Activated CD8-positive, alpha-beta T cell treated with anti-CD3 and anti-CD28 coated beads, Interleukin-2, amount 10 ng/mL, durations not matched to agents 7 days and 5 days (primary cell): ENCODE data around the gene ENTPD6. TPM values are rescaled to one million over a fixed set of nuclear protein-coding genes. Genes with fewer than 3 reads are reported as not detected.
"Not testable (repeated sequence)": the region's sequence is repeated elsewhere in the genome, so short reads cannot be mapped to it uniquely, and the experiment has no call there.

ENCODE experiments used
- ATAC-seq: fragments of 150-1000 bp; cut with Tn5 transposase; one replicate; pipeline ENCODE4 v1.10.0; 2021; ENCODE audit warnings: moderate library complexity
- CTCF ChIA-PET: fragments of 350-600 bp; sonication (Branson Sonifier 250); formaldehyde crosslinking; loops from one replicate; lab custom pipeline; 2021; ENCODE audit warnings: antibody characterized with exemption; lab: Charles Lee
- POLR2A ChIA-PET: fragments of 350-600 bp; sonication (Branson Sonifier 250); formaldehyde crosslinking; loops from one replicate; lab custom pipeline; 2021; ENCODE audit warnings: antibody characterized with exemption; lab: Charles Lee
- DNase-seq: peaks from one replicate; pipeline ENCODE4 v3.0.0-alpha.2; 2020
- H3K27ac Mint-ChIP-seq: one replicate; pipeline ENCODE4 v1.8.0; 2021; ENCODE audit warnings: mild to moderate bottlenecking, mixed read lengths
- H3K27me3 Mint-ChIP-seq: one replicate; pipeline ENCODE4 v1.8.0; 2021; ENCODE audit warnings: low read depth, mixed read lengths
- H3K36me3 Mint-ChIP-seq: one replicate; pipeline ENCODE4 v1.8.0; 2021; ENCODE audit warnings: low read depth, mixed read lengths
- H3K4me1 Mint-ChIP-seq: one replicate; pipeline ENCODE4 v1.8.0; 2021; ENCODE audit warnings: low read depth, mixed read lengths
- H3K4me3 Mint-ChIP-seq: one replicate; pipeline ENCODE4 v1.8.0; 2021; ENCODE audit warnings: mild to moderate bottlenecking, mixed read lengths
- H3K9me3 Mint-ChIP-seq: one replicate; pipeline ENCODE4 v1.8.0; 2022; ENCODE audit warnings: mixed read lengths; ENCODE audit not compliant: insufficient read depth
- total RNA-seq, 2 experiments: library from RNA; stranded (reverse); gene quantifications; one replicate each; pipeline ENCODE4 v1.2.3, GENCODE V29; 2021

The ENTPD6 gene
- total RNA-seq, 2 experiments from 2014 or later: 31.9 TPM

DNA sequence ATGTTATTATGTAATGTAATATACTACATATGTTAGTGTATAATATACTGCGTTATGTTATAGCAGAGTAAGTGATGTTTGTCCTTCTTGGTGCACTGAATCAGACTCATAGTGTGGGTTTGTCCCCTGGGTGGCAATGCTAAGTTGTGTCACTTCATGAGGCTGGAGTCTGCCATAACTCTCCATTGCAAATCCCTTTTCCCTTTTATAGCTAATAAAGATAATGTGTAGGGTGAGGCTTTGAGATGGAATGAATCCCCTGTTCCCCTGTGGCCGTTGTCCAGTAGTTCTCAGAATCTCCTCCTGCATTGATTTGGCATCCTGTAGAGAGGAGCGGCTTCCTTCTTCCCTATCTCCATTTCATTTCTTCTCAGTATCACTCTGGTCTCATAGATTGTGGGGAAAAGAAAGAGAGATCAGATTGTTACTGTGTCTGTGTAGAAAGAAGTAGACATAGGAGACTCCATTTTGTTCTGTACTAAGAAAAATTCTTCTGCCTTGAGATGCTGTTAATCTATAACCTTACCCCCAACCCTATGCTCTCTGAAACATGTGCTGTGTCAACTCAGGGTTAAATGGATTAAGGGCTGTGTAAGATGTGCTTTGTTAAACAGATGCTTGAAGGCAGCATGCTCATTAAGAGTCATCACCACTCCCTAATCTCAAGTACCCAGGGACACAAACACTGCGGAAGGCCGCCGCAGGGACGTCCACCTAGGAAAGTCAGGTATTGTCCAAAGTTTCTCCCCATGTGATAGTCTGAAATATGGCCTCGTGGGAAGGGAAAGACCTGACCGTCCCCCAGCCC lies 45.5 kb downstream of the ENTPD6 start:
- H3K36me3 Mint-ChIP-seq, CTCF ChIA-PET, H3K9me3 Mint-ChIP-seq, H3K27ac Mint-ChIP-seq, H3K4me3 Mint-ChIP-seq, DNase-seq, POLR2A ChIA-PET, ATAC-seq: not testable (repeated sequence)
- H3K27me3 Mint-ChIP-seq: peaks cover 14% of the 10 kb centered on the region
- H3K4me1 Mint-ChIP-seq: peaks cover 29% of the 10 kb centered on the region

DNA sequence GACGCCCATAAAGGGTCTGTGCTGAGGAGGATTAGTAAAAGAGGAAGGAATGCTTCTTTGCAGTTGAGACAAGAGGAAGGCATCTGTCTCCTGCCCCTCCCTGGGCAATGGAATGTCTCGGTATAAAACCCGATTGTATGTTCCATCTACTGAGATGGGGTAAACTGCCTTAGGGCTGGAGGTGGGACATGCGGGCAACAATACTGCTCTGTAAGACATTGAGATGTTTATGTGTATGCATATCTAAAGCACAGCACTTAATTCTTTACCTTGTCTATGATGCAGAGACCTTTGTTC lies 46.1 kb downstream of the ENTPD6 start:
- H3K9me3 Mint-ChIP-seq, POLR2A ChIA-PET, H3K4me3 Mint-ChIP-seq, CTCF ChIA-PET, H3K27ac Mint-ChIP-seq, ATAC-seq, H3K36me3 Mint-ChIP-seq, DNase-seq: not testable (repeated sequence)
- Mint-ChIP-seq H3K4me1 (peaks cover 30% of the 10 kb centered on the region), H3K27me3 (peaks cover 19% of the 10 kb centered on the region)

DNA sequence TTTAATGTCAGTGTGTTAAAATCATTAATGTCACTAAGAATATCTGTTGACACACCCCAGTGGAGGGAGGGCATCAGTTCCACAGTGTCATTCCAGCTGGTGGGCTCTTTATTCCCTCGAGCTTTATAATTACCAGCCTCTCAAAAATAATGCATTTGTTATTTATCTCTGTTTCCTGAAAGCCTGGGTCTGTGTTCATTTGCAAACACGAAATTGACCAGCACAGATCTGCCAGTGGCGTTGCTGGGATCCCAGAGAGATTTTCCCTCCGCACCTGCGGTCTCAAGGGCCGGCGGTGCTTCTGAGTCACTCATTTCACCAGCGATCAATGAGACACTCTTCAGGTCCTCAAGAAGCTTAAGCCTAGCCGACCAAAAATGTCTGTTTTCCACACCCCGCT lies 46.7 kb downstream of the ENTPD6 start:
- Mint-ChIP-seq H3K36me3 (peaks cover 2% of the 10 kb centered on the region), H3K27ac (no peak overlapping the region), H3K9me3 (no peaks in the 10 kb centered on the region), H3K4me3 (no peak overlapping the region), H3K4me1 (peaks cover 36% of the 10 kb centered on the region), H3K27me3 (peaks cover 25% of the 10 kb centered on the region)
- CTCF ChIA-PET: no interaction called here
- ATAC-seq (no peak), DNase-seq (no peak)
- POLR2A ChIA-PET: no interaction called here

DNA sequence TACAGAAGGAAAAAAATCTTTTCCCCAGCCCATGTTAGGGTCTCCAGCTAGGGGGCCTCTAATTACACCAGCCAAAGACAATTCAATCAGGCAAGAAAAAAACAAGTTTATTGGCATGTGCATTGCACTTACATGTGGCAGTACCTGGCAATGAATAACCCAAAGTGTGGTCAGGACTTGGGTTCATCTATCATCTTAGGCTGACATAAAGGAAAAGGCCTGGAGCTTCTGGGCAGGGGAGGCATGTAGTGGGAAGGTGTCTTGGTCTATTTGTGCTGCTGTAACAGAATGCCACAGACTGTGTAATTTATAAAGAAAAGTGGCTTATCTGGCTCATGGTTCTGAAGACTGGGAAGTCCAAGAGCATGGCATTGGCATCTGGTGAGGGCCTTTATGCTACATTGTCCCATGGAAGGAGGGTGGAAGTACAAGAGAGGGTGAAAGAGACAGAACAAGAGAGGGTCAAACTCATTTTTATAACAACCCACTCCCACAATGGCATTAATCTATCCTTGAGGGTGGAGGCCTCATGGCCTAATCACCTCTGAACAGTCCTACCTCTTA lies 48.0 kb downstream of the ENTPD6 start:
- H3K9me3 Mint-ChIP-seq: no peaks in the 10 kb centered on the region
- no peak overlapping the region for H3K4me3 Mint-ChIP-seq
- H3K4me1 Mint-ChIP-seq: peaks cover 25% of the 10 kb centered on the region
- H3K27me3 Mint-ChIP-seq: peaks cover 25% of the 10 kb centered on the region
- CTCF ChIA-PET: no interaction called here
- DNase-seq (no peak), ATAC-seq (no peak)
- H3K36me3 Mint-ChIP-seq: peaks cover 2% of the 10 kb centered on the region
- no peak overlapping the region for H3K27ac Mint-ChIP-seq
- POLR2A ChIA-PET: interaction anchor here (1.2 kb wide), 1 partner anchor 47 kb away, joined by 3 read pairs; no protein-coding TSS in a partner anchor

DNA sequence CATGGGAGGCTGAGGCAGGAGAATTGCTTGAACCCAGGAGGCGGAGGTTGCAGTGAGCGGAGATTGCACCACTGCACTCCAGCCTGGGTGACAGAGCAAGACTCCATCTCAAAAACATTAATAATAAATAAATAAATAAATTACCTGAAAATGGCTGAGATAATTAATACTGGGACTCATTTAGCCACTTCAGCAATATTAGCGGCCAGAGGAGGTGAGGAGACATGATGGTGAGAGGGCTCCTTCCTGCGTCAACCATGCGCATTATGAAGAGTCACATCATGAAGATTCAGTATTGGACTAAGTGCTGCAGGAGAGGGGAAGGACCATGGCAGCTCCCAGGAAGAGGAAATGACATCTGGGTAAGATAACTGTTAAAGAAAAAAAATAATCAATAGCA lies 49.5 kb downstream of the ENTPD6 start:
- DNase-seq (no peak), ATAC-seq (no peak)
- Mint-ChIP-seq H3K27ac (no peak overlapping the region), H3K4me1 (peaks cover 22% of the 10 kb centered on the region), H3K4me3 (no peak overlapping the region), H3K27me3 (peaks cover 25% of the 10 kb centered on the region), H3K36me3 (peaks cover 5% of the 10 kb centered on the region), H3K9me3 (no peaks in the 10 kb centered on the region)
- POLR2A ChIA-PET: no interaction called here
- CTCF ChIA-PET: no interaction called here

DNA sequence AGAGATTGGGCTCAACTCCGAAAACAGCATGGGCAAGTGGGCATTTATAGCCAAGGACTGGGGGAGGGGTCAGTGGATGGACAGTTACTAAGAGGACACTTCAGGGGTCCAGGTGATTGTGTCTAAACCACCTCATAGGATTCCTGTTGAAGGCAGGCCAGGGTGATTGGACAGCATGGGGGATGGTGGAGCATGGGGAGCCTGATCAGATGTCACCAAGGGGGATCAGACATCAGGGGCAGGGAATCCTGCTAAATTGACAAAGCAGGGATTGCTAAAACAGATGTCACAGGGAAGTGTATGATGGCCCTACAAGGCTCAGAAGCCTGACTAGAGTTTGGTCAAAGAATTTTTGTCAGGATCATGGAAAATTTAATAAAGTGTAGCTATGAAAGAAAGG lies 49.9 kb downstream of the ENTPD6 start:
- DNase-seq (no peak), ATAC-seq (no peak)
- Mint-ChIP-seq H3K36me3 (peaks cover 5% of the 10 kb centered on the region), H3K27me3 (peaks cover 25% of the 10 kb centered on the region), H3K9me3 (no peaks in the 10 kb centered on the region), H3K4me3 (no peak overlapping the region), H3K27ac (no peak overlapping the region), H3K4me1 (peaks cover 26% of the 10 kb centered on the region)
- ChIA-PET CTCF (interaction anchor here (4.0 kb wide), 1 partner anchor 14 kb away, joined by 23 read pairs; no protein-coding TSS in a partner anchor), POLR2A (no interaction called here)

DNA sequence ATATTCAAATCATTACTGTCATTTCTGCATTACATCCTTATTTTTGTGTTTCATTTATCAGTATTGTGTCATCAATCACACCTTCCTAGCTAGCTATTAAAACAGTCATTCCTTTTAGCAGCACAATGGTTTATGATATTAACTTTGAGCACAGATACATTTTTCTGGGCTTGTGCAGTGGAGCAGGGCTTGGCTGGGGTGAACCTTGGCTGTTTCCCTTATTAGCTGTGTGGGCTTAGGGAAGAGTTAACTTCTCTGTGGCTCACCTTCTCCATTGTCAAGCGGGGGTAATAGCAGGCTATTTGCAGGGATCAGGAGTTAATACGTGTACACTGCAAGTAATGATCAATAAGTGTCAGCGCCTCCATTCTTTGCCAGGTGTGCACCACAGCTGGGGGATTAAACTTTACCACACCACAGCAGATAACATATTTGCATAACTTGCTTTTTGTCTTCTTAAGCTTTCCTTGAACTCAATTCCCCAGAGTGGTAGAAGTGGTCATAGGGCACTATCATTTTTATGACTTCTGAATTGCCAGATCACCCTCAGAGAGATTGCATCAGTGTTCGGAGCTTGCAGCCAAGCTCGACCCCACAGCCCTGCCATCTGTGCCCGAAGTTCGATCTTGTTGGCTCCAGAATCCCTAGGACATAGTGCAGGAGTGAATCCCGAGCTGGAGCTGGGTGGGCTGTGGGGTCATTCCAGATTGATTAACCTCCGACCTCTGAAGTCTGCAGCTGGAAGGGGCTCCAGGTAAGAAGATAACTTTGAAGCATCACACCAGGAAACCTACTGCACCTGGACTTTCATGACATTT lies 50.9 kb downstream of the ENTPD6 start:
- Mint-ChIP-seq H3K4me3 (peak overlapping the region; percentile 92), H3K9me3 (no peaks in the 10 kb centered on the region), H3K27me3 (peaks cover 25% of the 10 kb centered on the region), H3K27ac (peak overlapping the region; percentile 40), H3K4me1 (peaks cover 34% of the 10 kb centered on the region), H3K36me3 (peaks cover 5% of the 10 kb centered on the region)
- DNase-seq (no peak), ATAC-seq (no peak)
- POLR2A ChIA-PET: interaction anchor here (1.2 kb wide), 2 partner anchors 23 to 155 kb away, joined by 3 read pairs; no protein-coding TSS in a partner anchor
- CTCF ChIA-PET: interaction anchor here (0.9 to 4.0 kb wide), 4 partner anchors 13 to 183 kb away, joined by 3 to 23 read pairs (median 3); no protein-coding TSS in a partner anchor

DNA sequence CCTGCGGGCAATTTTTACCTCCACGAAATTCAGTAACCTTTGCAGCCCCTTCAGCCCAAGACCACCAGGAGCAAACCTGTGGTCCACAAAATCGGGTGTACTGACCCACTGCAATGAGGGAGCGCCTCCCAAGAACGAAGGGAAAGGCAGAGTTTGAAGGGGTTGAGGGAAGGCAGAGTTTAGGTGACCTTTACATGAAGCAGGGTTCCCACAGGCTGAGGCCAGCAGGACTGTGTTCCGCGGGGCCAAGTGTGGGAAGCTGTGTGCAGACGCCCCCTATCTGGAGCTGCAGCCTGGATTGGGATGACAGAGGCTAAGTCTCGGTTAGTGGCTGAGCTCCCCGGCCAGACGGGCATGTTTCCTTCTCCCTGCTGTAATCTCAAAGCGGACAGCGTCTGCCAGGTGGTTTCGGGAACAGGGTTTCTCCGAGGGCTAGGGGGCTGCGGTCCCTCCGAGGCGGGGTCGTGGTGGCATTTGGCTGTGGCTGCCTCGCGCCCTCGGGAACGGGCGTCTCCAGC lies 51.5 kb downstream of the ENTPD6 start:
- H3K4me3 Mint-ChIP-seq: peak overlapping the region; percentile 92
- peaks cover 19% of the 10 kb centered on the region for H3K27me3 Mint-ChIP-seq
- ChIA-PET POLR2A (interaction anchor here (0.6 to 2.3 kb wide), 6 partner anchors 11 to 156 kb away, joined by 3 to 11 read pairs (median 4); partner anchors contain the start of gene ENTPD6), CTCF (interaction anchor here (0.9 to 4.0 kb wide), 5 partner anchors 12 to 184 kb away, joined by 3 to 23 read pairs (median 3); no protein-coding TSS in a partner anchor)
- no peaks in the 10 kb centered on the region for H3K9me3 Mint-ChIP-seq
- peaks cover 39% of the 10 kb centered on the region for H3K4me1 Mint-ChIP-seq
- H3K27ac Mint-ChIP-seq: peak overlapping the region; percentile 40
- DNase-seq (peak; percentile 35), ATAC-seq (no peak)
- H3K36me3 Mint-ChIP-seq: peaks cover 8% of the 10 kb centered on the region

DNA sequence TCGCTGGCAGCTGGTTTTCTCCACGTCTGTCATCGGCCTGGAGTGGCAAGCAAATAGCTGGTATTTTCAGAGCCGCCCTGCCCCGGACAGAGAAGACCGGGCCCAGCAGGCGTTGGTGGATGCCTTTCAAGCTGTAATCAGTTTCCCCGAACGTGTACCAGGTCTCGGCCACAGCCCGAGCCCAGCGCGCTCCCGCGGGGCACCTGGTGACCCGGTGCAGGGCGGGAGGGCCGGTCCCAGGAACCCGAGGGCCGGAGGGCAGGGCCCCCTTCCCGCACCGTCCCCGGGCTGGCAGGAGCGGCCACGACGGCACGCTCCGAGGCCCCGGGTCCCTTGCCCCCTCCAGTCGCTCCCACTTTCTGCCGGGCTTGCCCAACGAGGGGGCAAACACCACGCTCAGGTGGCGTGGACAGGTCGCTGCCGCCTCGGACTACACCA lies 52.0 kb downstream of the ENTPD6 start:
- Mint-ChIP-seq H3K27ac (peak overlapping the region; percentile 51), H3K4me3 (peak overlapping the region; percentile 92), H3K9me3 (no peaks in the 10 kb centered on the region), H3K27me3 (peaks cover 17% of the 10 kb centered on the region), H3K36me3 (peaks cover 8% of the 10 kb centered on the region), H3K4me1 (peaks cover 42% of the 10 kb centered on the region)
- ATAC-seq: peak; percentile 54
- ChIA-PET POLR2A (interaction anchor here (0.6 to 2.3 kb wide), 9 partner anchors 10 to 265 kb away, joined by 3 to 11 read pairs (median 3); partner anchors contain the start of gene ENTPD6), CTCF (interaction anchor here (0.9 to 4.0 kb wide), 4 partner anchors 12 to 184 kb away, joined by 3 to 23 read pairs (median 3); no protein-coding TSS in a partner anchor)
- DNase-seq: peak; percentile 41

DNA sequence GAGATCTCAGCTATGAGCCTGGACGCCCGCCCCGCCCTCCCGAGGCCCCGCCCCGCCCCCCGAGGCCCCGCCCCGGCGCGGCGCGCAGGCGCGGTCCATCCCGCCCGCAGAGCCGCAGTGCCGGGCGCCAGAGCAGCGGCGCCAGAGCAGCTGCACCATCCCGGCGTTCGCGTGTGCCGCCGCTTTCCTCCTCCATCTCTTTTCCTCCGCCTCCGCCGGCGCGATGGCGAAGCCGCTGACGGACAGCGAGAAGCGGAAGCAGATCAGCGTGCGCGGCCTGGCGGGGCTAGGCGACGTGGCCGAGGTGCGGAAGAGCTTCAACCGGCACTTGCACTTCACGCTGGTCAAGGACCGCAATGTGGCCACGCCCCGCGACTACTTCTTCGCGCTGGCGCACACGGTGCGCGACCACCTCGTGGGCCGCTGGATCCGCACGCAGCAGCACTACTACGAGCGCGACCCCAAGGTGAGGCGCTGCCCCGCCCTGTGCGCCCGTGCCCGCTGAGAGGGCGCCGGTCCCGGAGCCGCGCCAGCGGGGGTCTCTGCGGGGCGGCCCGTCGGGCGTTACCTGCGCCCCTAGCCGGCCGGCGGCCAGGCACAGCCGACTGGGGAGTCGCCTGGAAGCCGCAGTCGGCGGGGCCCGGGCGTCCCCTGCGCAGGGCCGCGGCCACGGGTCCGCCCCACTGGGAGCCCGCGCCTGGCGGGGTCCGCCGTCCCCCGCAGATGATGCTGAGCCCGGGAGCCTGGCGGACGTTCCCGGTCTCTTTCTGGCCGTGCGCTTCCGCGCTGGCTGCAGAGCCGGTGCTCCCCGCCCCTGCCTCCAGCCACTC lies 52.7 kb downstream of the ENTPD6 start, which contains the start of gene PYGB:
PYGB (plus strand) TSS at position 130 of the 830 bp plus-strand sequence; CDS start at position 224, 94 bp downstream.
- H3K4me1 Mint-ChIP-seq: peaks cover 45% of the 10 kb centered on the region
- peak within 1 kb of the TSS; percentile 86 for H3K27ac Mint-ChIP-seq
- peak; percentile 74 for DNase-seq
- ATAC-seq: peak; percentile 84
- peak within 1 kb of the TSS; percentile 92 for H3K4me3 Mint-ChIP-seq
- peaks cover 17% of the 10 kb centered on the region for H3K27me3 Mint-ChIP-seq
- H3K36me3 Mint-ChIP-seq: peaks cover 8% of the 10 kb centered on the region
- no peaks in the 10 kb centered on the region for H3K9me3 Mint-ChIP-seq
- ChIA-PET CTCF (interaction anchor here (0.9 to 4.0 kb wide), 4 partner anchors 11 to 158 kb away, joined by 3 to 23 read pairs (median 4); no protein-coding TSS in a partner anchor), POLR2A (interaction anchor here (0.6 to 2.3 kb wide), 7 partner anchors 9 to 266 kb away, joined by 3 to 11 read pairs (median 3); partner anchors contain the start of gene ENTPD6)
